ENCODE measurements around the gene ADIRF. TPM values are rescaled to one million over a fixed set of nuclear protein-coding genes. Genes with fewer than 3 reads are reported as not detected.

Gene ADIRF
- total and polyA plus RNA-seq, 7 experiments from 2014 or later = 0.56 to 0.64 TPM; not detected in 5

- H3K9me3 ChIP-seq (ENCODE audit: control insufficient read depth in 2 of 3, low read length in 3 of 3) = no peaks in the 10 kb centered on the region
- no peak overlapping the region for H3K27ac ChIP-seq (ENCODE audit: low read depth, low read length)
- no peaks in the 10 kb centered on the region for H3K36me3 ChIP-seq (ENCODE audit: control insufficient read depth in 2 of 3, insufficient read depth in 3 of 3, low read length in 3 of 3)
- no peak overlapping the region for H3K4me3 Mint-ChIP-seq
- peaks cover 0 to 6% (median 2%) of the 10 kb centered on the region in 7 donors for H3K4me1 Mint-ChIP-seq
- ATAC-seq (no peak), DNase-seq (no peak)
- no peaks in the 10 kb centered on the region for H3K36me3 Mint-ChIP-seq
- peaks cover 0 to 7% of the 10 kb centered on the region in 2 donors for H3K4me1 ChIP-seq (ENCODE audit: control insufficient read depth in 2 of 2, insufficient read depth in 2 of 2, low read length in 2 of 2)
- peaks cover 0 to 3% (median 0%) of the 10 kb centered on the region in 11 donors for H3K9me3 Mint-ChIP-seq
- H3K27me3 ChIP-seq (ENCODE audit: control insufficient read depth in 2 of 2, insufficient read depth in 2 of 2, low read length in 2 of 2) = no peaks in the 10 kb centered on the region
- no peaks in the 10 kb centered on the region for H3K27me3 Mint-ChIP-seq
- intact Hi-C loops (cut with micrococcal nuclease) = no loop called here
- ChIA-PET POLR2A (interaction anchor here (0.7 to 1.2 kb wide), 3 partner anchors 8 to 13 kb away, joined by 4 to 5 read pairs (median 4); no protein-coding TSS in a partner anchor), CTCF (interaction anchor here (0.5 to 1.4 kb wide), 3 partner anchors 8 to 1569 kb away, joined by 4 to 6 read pairs (median 4); no protein-coding TSS in a partner anchor)
- H3K4me3 ChIP-seq (ENCODE audit: low read length) = no peak overlapping the region
- H3K27ac Mint-ChIP-seq = no peak overlapping the region
Observed at GRCh38 chr10:86958901-86959736, 9.2 kb upstream of the ADIRF start.

- ChIA-PET POLR2A (interaction anchor here (0.7 kb wide), 1 partner anchor 9 kb away, joined by 4 read pairs; no protein-coding TSS in a partner anchor), CTCF (interaction anchor here (0.9 to 1.3 kb wide), 2 partner anchors 9 to 16 kb away, joined by 3 to 6 read pairs; no protein-coding TSS in a partner anchor)
- no peak for DNase-seq
- no peak for ATAC-seq
- no peak overlapping the region for H3K4me3 ChIP-seq (ENCODE audit: low read length)
- H3K27me3 Mint-ChIP-seq = no peaks in the 10 kb centered on the region
- H3K9me3 ChIP-seq (ENCODE audit: control insufficient read depth in 2 of 3, low read length in 3 of 3) = no peaks in the 10 kb centered on the region
- H3K4me3 Mint-ChIP-seq = no peak overlapping the region
- H3K4me1 Mint-ChIP-seq = peaks cover 0 to 6% (median 2%) of the 10 kb centered on the region in 7 donors
- H3K27me3 ChIP-seq (ENCODE audit: control insufficient read depth in 2 of 2, insufficient read depth in 2 of 2, low read length in 2 of 2) = no peaks in the 10 kb centered on the region
- H3K9me3 Mint-ChIP-seq = peaks cover 0 to 3% (median 0%) of the 10 kb centered on the region in 11 donors
- H3K27ac Mint-ChIP-seq = no peak overlapping the region
- intact Hi-C loops (cut with micrococcal nuclease) = loop anchor here (1.0 kb wide), 2 partner anchors 20 to 271 kb away; no protein-coding TSS in a partner anchor
- no peak overlapping the region for H3K27ac ChIP-seq (ENCODE audit: low read depth, low read length)
- peaks cover 0 to 7% of the 10 kb centered on the region in 2 donors for H3K4me1 ChIP-seq (ENCODE audit: control insufficient read depth in 2 of 2, insufficient read depth in 2 of 2, low read length in 2 of 2)
- no peaks in the 10 kb centered on the region for H3K36me3 Mint-ChIP-seq
- H3K36me3 ChIP-seq (ENCODE audit: control insufficient read depth in 2 of 3, insufficient read depth in 3 of 3, low read length in 3 of 3) = no peaks in the 10 kb centered on the region
Observed at GRCh38 chr10:86959737-86960002, 8.6 kb upstream of the ADIRF start.

DNA sequence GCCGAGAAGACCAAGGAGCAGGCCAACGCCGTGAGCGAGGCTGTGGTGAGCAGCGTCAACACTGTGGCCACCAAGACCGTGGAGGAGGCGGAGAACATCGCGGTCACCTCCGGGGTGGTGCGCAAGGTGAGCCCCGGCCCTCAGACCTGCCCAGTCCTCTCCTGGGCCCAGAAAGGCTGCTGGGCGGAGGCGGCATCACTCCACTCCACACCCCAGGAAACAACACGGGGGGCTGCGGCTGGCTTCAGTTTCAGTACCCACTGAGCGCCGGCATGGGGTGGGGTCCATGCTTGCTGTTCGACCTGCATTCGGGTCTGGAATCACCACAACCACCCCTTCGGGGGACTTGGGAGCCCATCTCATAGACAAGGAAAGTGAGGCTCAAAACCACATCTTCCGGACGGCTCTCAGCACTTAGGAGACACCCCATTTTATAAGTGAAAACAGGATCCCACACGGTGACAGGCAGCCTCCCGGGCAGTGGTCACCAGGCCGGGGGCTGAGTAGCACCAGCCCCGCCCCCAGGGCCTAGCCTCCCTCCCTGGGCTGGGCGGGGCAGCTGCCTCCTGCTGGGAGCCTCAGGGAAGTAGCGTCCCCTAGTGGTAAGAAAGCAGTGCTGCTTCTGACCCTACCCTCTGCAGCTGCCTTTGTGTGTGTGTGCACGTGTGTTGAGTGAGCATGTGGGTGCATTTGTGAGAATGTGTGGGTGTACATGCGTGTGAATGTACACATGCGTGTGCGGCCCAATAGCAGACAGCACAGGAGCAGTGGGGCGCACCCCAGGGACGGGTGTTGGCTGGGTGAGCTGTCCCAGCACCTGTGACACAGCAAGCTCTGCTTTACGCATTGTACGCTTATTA, 8.0 kb upstream of the ADIRF start:
- Mint-ChIP-seq H3K36me3 (no peaks in the 10 kb centered on the region), H3K27me3 (no peaks in the 10 kb centered on the region), H3K27ac (peak overlapping the region in 1 of 9 donors; percentile 44), H3K9me3 (no peaks in the 10 kb centered on the region), H3K4me1 (peaks cover 0 to 6% (median 4%) of the 10 kb centered on the region in 7 donors), H3K4me3 (no peak overlapping the region)
- DNase-seq (peak in 6 of 9 donors; percentile 9 to 50 (median 38)), ATAC-seq (peak; percentile 79)
- POLR2A ChIA-PET = interaction anchor here (0.8 kb wide), 2 partner anchors 9 kb away, joined by 3 to 4 read pairs; no protein-coding TSS in a partner anchor
- H3K36me3 ChIP-seq (ENCODE audit: control insufficient read depth in 2 of 3, insufficient read depth in 3 of 3, low read length in 3 of 3) = no peaks in the 10 kb centered on the region
- intact Hi-C loops (cut with micrococcal nuclease) = loop anchor here (1.0 kb wide), 2 partner anchors 21 to 272 kb away; no protein-coding TSS in a partner anchor
- no peak overlapping the region for H3K4me3 ChIP-seq (ENCODE audit: low read length)
- no peaks in the 10 kb centered on the region for H3K27me3 ChIP-seq (ENCODE audit: control insufficient read depth in 2 of 2, insufficient read depth in 2 of 2, low read length in 2 of 2)
- H3K4me1 ChIP-seq (ENCODE audit: control insufficient read depth in 2 of 2, insufficient read depth in 2 of 2, low read length in 2 of 2) = peaks cover 0 to 5% of the 10 kb centered on the region in 2 donors
- H3K9me3 ChIP-seq (ENCODE audit: control insufficient read depth in 2 of 3, low read length in 3 of 3) = no peaks in the 10 kb centered on the region
- no peak overlapping the region for H3K27ac ChIP-seq (ENCODE audit: low read depth, low read length)
- CTCF ChIA-PET = interaction anchor here (0.8 to 1.3 kb wide), 5 partner anchors 9 to 22 kb away, joined by 3 to 6 read pairs (median 3); no protein-coding TSS in a partner anchor

GRCh38 chr10:86960863-86961434, 7.3 kb upstream of the ADIRF start:
- Histone ChIP-seq H3K9me3 (ENCODE audit: control insufficient read depth in 2 of 3, low read length in 3 of 3) (no peaks in the 10 kb centered on the region), H3K27ac (ENCODE audit: low read depth, low read length) (no peak overlapping the region), H3K27me3 (ENCODE audit: control insufficient read depth in 2 of 2, insufficient read depth in 2 of 2, low read length in 2 of 2) (no peaks in the 10 kb centered on the region), H3K36me3 (ENCODE audit: control insufficient read depth in 2 of 3, insufficient read depth in 3 of 3, low read length in 3 of 3) (no peaks in the 10 kb centered on the region), H3K4me1 (ENCODE audit: control insufficient read depth in 2 of 2, insufficient read depth in 2 of 2, low read length in 2 of 2) (peaks cover 0 to 5% of the 10 kb centered on the region in 2 donors), H3K4me3 (ENCODE audit: low read length) (no peak overlapping the region)
- Mint-ChIP-seq H3K4me1 (peaks cover 2 to 11% (median 9%) of the 10 kb centered on the region in 7 donors), H3K4me3 (no peak overlapping the region), H3K27ac (peak overlapping the region in 1 of 9 donors; percentile 44), H3K9me3 (no peaks in the 10 kb centered on the region), H3K27me3 (no peaks in the 10 kb centered on the region), H3K36me3 (no peaks in the 10 kb centered on the region)
- no peak for ATAC-seq
- ChIA-PET POLR2A (interaction anchor here (0.8 kb wide), 2 partner anchors 8 to 10 kb away, joined by 3 to 4 read pairs; no protein-coding TSS in a partner anchor), CTCF (interaction anchor here (0.6 to 1.3 kb wide), 5 partner anchors 10 to 24 kb away, joined by 3 to 4 read pairs (median 3); no protein-coding TSS in a partner anchor)
- intact Hi-C loops (cut with micrococcal nuclease) = loop anchor here (1.0 kb wide), 2 partner anchors 22 to 273 kb away; no protein-coding TSS in a partner anchor
- DNase-seq = no peak

DNA sequence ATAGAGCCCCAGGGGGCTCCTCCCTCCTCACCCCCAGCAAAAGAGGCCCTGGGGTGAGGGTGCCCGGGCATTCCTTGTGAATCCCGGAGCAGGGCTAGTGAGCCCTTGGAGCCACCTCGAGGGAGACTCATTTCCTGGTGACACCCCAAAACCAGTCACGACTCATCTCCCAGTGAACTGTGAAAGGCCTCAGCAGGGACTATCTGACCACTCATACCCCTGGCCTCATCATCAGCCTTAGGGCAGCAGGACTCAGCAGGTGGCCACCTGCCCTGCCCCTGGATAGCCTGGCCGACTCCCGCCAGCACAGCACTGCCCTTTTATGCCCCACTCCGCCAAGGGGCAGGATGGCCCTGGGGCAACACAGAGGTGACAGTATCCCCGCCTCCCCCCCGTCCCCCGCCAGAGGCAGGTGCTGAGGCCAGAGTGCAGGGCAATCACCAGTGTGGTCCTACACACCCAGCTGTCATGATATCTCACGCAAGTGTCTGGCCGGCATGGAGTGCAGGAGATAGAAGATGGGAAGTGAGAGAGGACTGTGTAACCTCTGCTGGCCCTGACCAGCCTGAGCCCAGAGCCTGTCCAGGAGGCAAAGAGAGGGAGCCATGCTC, 6.7 kb upstream of the ADIRF start:
- POLR2A ChIA-PET = interaction anchor here (0.8 to 1.2 kb wide), 3 partner anchors 11 to 19 kb away, joined by 3 to 6 read pairs (median 4); no protein-coding TSS in a partner anchor
- H3K9me3 Mint-ChIP-seq = no peaks in the 10 kb centered on the region

More for the DNA sequence above, 6.7 kb upstream of the ADIRF start:
- ATAC-seq (no peak), DNase-seq (no peak)
- no peak overlapping the region for H3K4me3 Mint-ChIP-seq
- peaks cover 9 to 16% (median 15%) of the 10 kb centered on the region in 7 donors for H3K4me1 Mint-ChIP-seq
- Histone ChIP-seq H3K4me1 (ENCODE audit: control insufficient read depth in 2 of 2, insufficient read depth in 2 of 2, low read length in 2 of 2) (peaks cover 0 to 11% of the 10 kb centered on the region in 2 donors), H3K9me3 (ENCODE audit: control insufficient read depth in 2 of 3, low read length in 3 of 3) (no peaks in the 10 kb centered on the region), H3K27me3 (ENCODE audit: control insufficient read depth in 2 of 2, insufficient read depth in 2 of 2, low read length in 2 of 2) (no peaks in the 10 kb centered on the region), H3K4me3 (ENCODE audit: low read length) (no peak overlapping the region), H3K36me3 (ENCODE audit: control insufficient read depth in 2 of 3, insufficient read depth in 3 of 3, low read length in 3 of 3) (no peaks in the 10 kb centered on the region), H3K27ac (ENCODE audit: low read depth, low read length) (no peak overlapping the region)
- H3K27ac Mint-ChIP-seq = peak overlapping the region in 1 of 9 donors; percentile 41
- no peaks in the 10 kb centered on the region for H3K27me3 Mint-ChIP-seq
- CTCF ChIA-PET = interaction anchor here (0.6 kb wide), 1 partner anchor 25 kb away, joined by 4 read pairs; no protein-coding TSS in a partner anchor
- no peaks in the 10 kb centered on the region for H3K36me3 Mint-ChIP-seq
- intact Hi-C loops (cut with micrococcal nuclease) = no loop called here
